ENCODE results near the gene TPSD1. TPM values are rescaled to one million over a fixed set of nuclear protein-coding genes. Genes with fewer than 3 reads are reported as not detected.
"Not testable (repeated sequence)": the region's sequence is repeated elsewhere in the genome, so short reads cannot be mapped to it uniquely, and the experiment has no call there.

Gene TPSD1
- total RNA-seq, 1 donor from 2014 or later = not detected

DNA sequence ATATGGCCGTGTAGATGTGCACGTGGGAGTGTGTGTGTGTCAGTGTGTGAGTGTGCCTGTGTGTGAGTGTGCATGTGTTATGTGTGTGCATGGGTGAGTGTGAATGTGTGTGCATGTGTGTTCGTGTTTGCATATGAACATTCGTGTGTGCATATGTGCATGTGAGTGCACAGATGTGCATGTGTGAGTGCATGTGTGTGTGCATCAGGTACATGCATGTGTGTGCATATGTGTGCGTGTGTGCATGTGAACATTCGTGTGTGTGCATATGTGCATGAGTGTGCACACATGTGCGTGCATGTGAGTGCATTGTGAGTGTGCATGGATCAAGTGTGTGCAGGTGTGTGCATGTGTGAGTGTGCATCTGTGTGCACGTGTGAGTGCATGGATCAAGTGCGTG is 17.9 kb upstream of the TPSD1 start:
- H3K27ac Mint-ChIP-seq (ENCODE audit: unreplicated experiment) = peak overlapping the region; percentile 64
- H3K27me3 Mint-ChIP-seq (ENCODE audit: unreplicated experiment) = peaks cover 7% of the 10 kb centered on the region
- peak overlapping the region; percentile 76 for H3K4me3 Mint-ChIP-seq (ENCODE audit: unreplicated experiment)
- peaks cover 5% of the 10 kb centered on the region for H3K4me1 Mint-ChIP-seq (ENCODE audit: unreplicated experiment)
- TF ChIP-seq, protein P1, sequence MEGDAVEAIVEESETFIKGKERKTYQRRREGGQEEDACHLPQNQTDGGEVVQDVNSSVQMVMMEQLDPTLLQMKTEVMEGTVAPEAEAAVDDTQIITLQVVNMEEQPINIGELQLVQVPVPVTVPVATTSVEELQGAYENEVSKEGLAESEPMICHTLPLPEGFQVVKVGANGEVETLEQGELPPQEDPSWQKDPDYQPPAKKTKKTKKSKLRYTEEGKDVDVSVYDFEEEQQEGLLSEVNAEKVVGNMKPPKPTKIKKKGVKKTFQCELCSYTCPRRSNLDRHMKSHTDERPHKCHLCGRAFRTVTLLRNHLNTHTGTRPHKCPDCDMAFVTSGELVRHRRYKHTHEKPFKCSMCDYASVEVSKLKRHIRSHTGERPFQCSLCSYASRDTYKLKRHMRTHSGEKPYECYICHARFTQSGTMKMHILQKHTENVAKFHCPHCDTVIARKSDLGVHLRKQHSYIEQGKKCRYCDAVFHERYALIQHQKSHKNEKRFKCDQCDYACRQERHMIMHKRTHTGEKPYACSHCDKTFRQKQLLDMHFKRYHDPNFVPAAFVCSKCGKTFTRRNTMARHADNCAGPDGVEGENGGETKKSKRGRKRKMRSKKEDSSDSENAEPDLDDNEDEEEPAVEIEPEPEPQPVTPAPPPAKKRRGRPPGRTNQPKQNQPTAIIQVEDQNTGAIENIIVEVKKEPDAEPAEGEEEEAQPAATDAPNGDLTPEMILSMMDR (IDR thresholded peaks at IDR 0.05; ENCODE audit: unreplicated experiment) = no peak
- peaks cover 5% of the 10 kb centered on the region for H3K36me3 Mint-ChIP-seq (ENCODE audit: low read depth, unreplicated experiment)
- no peaks in the 10 kb centered on the region for H3K9me3 Mint-ChIP-seq (ENCODE audit: unreplicated experiment)
- DNase-seq (ENCODE audit: low spot score) = no peak

DNA sequence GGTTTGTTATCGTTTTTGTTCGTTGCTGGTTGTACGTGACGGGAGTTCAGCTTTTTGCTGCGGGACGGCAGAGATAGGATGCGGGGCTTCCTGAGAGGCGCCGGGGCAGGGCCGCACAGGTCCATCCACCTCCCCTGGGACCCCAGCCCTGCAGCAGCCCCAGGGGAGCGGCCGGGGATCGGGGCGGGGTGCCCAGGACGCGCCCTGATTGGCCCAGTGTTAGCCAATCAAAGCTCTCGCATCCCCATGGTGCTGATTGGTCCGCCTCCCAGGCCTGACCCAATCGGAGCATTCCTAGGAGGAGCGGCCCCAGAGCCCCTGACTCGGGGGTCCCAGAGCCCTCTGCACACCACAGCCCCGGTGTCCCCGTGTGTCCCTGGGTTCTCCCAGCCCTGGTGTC is 17.0 kb upstream of the TPSD1 start:
- H3K9me3 Mint-ChIP-seq (ENCODE audit: unreplicated experiment); H3K4me3 Mint-ChIP-seq (ENCODE audit: unreplicated experiment); DNase-seq (ENCODE audit: low spot score); H3K4me1 Mint-ChIP-seq (ENCODE audit: unreplicated experiment); H3K36me3 Mint-ChIP-seq (ENCODE audit: low read depth, unreplicated experiment); H3K27me3 Mint-ChIP-seq (ENCODE audit: unreplicated experiment): not testable (repeated sequence)
- H3K27ac Mint-ChIP-seq (ENCODE audit: unreplicated experiment) = peak overlapping the region; percentile 2

DNA sequence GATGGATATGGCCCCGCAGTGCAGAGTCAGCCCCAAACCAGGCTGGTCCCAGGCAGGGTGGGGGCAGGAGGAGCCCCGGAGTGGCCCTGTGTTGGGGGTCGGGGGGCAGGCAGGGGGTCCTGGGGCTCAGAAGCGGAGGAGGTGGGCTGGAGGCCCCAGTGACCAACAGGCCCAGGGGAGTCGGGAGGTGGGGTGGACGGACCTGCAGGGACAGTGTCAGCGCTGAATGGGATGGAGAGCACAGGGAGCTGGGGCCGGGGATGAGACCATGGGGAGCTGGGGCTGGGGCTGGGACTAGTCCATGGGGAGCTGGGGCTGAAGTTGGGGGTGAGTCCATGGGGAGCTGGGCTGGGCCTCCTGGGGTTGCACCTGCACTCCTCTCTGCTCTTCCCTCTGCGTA is 16.3 kb upstream of the TPSD1 start:
- not testable (repeated sequence) for DNase-seq (ENCODE audit: low spot score); H3K27ac Mint-ChIP-seq (ENCODE audit: unreplicated experiment); H3K36me3 Mint-ChIP-seq (ENCODE audit: low read depth, unreplicated experiment); H3K27me3 Mint-ChIP-seq (ENCODE audit: unreplicated experiment); H3K4me3 Mint-ChIP-seq (ENCODE audit: unreplicated experiment); H3K9me3 Mint-ChIP-seq (ENCODE audit: unreplicated experiment); H3K4me1 Mint-ChIP-seq (ENCODE audit: unreplicated experiment)

DNA sequence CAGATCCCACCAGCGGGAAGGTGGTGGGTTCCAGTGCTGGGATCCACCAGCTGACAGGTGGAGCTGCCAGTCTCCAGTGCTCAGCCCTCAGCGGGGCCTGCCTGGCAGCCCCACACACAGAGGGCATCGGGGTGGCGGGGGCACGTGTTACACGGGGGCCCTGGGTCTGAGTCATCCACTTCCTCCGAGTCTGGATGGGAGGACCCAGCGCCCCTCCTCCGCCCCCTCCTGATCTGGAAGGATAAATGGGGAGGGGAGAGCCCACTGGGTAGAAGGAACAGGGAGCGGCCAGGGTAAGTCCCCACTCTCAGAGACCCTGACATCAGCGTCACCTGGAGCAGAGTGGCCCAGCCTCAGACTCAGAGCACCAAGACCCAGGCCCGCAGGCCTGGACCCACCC is 15.4 kb upstream of the TPSD1 start, which contains the start of gene TPSAB1:
TPSAB1 (plus strand) TSS at position 270 of the 400 bp plus-strand sequence. CDS start 234 bp downstream, outside the sequence.
- H3K27ac Mint-ChIP-seq (ENCODE audit: unreplicated experiment); H3K4me3 Mint-ChIP-seq (ENCODE audit: unreplicated experiment); H3K36me3 Mint-ChIP-seq (ENCODE audit: low read depth, unreplicated experiment); H3K4me1 Mint-ChIP-seq (ENCODE audit: unreplicated experiment); H3K9me3 Mint-ChIP-seq (ENCODE audit: unreplicated experiment); H3K27me3 Mint-ChIP-seq (ENCODE audit: unreplicated experiment); DNase-seq (ENCODE audit: low spot score): not testable (repeated sequence)

DNA sequence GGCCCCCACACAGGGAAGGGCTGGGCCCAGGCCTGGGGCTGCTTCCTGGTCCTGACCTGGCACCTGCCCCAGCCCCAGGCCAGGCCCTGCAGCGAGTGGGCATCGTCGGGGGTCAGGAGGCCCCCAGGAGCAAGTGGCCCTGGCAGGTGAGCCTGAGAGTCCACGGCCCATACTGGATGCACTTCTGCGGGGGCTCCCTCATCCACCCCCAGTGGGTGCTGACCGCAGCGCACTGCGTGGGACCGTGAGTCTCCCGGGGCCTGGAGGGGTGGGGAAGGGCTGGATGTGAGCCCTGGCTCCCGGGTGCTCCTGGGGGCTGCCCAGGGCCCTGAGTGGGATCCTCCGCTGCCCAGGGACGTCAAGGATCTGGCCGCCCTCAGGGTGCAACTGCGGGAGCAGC is 14.8 kb upstream of the TPSD1 start:
- not testable (repeated sequence) for H3K4me3 Mint-ChIP-seq (ENCODE audit: unreplicated experiment); H3K27me3 Mint-ChIP-seq (ENCODE audit: unreplicated experiment); H3K36me3 Mint-ChIP-seq (ENCODE audit: low read depth, unreplicated experiment); H3K9me3 Mint-ChIP-seq (ENCODE audit: unreplicated experiment); H3K4me1 Mint-ChIP-seq (ENCODE audit: unreplicated experiment); H3K27ac Mint-ChIP-seq (ENCODE audit: unreplicated experiment); DNase-seq (ENCODE audit: low spot score)

DNA sequence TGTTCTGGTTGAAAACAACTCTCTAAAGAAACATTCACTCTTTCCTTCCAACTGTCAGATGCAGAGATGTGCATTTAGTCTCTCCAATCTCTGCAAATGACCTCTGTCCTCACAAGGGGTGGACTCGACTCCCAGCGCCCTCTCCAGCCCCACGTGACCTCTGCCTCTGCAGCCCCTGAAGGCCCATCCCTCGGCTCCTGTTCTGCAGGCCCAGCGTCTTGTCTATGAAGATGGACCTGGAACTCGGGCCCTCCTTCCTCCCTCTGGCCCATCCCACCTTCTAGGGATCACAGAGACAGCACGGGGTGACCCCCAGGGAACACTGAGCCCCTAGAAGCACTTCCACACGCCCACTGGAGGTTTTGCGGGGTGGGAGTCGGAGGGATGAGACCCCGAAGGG is 12.5 kb upstream of the TPSD1 start:
- not testable (repeated sequence) for H3K4me1 Mint-ChIP-seq (ENCODE audit: unreplicated experiment); H3K27me3 Mint-ChIP-seq (ENCODE audit: unreplicated experiment); H3K4me3 Mint-ChIP-seq (ENCODE audit: unreplicated experiment); H3K36me3 Mint-ChIP-seq (ENCODE audit: low read depth, unreplicated experiment); H3K27ac Mint-ChIP-seq (ENCODE audit: unreplicated experiment); H3K9me3 Mint-ChIP-seq (ENCODE audit: unreplicated experiment)
- peak; percentile 2 for DNase-seq (ENCODE audit: low spot score)

DNA sequence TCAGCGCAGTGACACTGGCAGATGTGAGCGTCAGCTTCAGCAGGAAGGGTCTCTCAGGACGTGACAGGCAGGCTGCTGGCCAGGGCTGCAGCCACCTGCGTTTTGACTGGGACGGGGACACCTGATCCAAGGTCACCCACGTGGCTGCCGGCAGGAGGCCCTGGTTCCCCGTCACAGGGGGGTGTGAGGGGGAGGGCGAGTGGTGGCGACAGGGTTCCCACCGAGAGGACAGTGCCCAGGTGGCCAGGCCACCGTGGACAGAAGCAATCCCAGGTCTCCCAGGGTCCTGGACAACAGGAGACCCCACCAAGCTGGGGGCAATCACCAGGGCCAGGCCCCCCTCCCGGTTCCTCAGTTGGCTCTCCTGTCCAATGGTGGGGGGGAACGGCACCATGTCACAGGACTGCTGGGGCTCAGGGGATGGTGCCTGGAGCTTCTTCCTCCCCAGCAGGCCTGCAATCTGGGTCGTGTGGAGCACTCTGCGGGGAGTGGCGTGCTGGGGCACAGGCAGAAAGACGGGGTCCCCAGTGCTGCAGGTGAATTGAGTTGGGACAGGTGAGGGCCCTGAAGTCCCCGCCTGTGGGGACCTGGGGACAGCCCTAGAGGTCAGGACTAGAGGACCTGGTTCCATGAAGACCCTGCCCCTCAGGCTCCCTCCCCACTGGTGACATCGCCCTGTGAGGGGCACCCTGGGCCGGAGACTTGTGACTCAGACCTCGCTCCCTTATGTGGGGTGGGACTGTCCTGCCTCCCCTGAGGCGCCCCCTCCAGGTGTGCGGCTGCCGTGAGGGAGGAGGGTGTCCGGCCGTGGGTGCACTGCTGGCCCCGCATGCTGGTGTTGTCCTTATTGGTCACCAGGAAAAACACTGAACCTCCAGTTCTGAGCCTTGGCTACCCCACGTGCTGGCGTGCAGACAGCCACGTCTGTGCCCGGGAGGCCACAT is 11.7 kb upstream of the TPSD1 start:
- H3K4me3 Mint-ChIP-seq (ENCODE audit: unreplicated experiment); H3K4me1 Mint-ChIP-seq (ENCODE audit: unreplicated experiment); H3K36me3 Mint-ChIP-seq (ENCODE audit: low read depth, unreplicated experiment); DNase-seq (ENCODE audit: low spot score); H3K27me3 Mint-ChIP-seq (ENCODE audit: unreplicated experiment); H3K9me3 Mint-ChIP-seq (ENCODE audit: unreplicated experiment); H3K27ac Mint-ChIP-seq (ENCODE audit: unreplicated experiment): not testable (repeated sequence)

DNA sequence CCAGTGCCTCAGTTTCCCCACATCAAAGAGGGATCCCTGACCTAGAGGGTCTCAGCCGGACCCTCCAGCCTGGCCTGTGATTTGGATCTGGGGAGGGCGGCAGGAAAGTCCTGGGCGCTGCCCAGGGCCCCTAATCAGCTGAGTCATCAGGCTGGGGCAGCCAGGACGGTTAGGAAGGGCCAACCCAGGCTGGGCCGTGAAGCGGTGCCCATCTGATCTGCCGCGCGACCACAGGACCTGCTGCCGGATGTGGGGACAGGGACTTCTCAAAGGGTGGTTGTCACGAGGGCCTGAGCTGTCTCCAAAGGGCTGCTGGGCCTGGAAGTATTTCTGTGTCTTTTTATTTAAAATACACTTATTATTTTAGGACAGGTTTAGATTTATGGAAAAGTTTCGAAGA is 11.0 kb upstream of the TPSD1 start:
- H3K4me3 Mint-ChIP-seq (ENCODE audit: unreplicated experiment) = no peak overlapping the region
- no peak for DNase-seq (ENCODE audit: low spot score)
- TF ChIP-seq, protein P1 (IDR thresholded peaks at IDR 0.05; ENCODE audit: unreplicated experiment) = no peak
- H3K27me3 Mint-ChIP-seq (ENCODE audit: unreplicated experiment) = peaks cover 5% of the 10 kb centered on the region
- H3K27ac Mint-ChIP-seq (ENCODE audit: unreplicated experiment) = no peak overlapping the region
- H3K9me3 Mint-ChIP-seq (ENCODE audit: unreplicated experiment) = no peaks in the 10 kb centered on the region
- no peaks in the 10 kb centered on the region for H3K36me3 Mint-ChIP-seq (ENCODE audit: low read depth, unreplicated experiment)
- H3K4me1 Mint-ChIP-seq (ENCODE audit: unreplicated experiment) = peaks cover 3% of the 10 kb centered on the region

Data from endothelial cell (in vitro differentiated cells).